Measurements from ENCODE around the gene FAM47E.
"Not testable (repeated sequence)": the region's sequence is repeated elsewhere in the genome, so short reads cannot be mapped to it uniquely, and the experiment has no call there.

FAM47E gene

DNA sequence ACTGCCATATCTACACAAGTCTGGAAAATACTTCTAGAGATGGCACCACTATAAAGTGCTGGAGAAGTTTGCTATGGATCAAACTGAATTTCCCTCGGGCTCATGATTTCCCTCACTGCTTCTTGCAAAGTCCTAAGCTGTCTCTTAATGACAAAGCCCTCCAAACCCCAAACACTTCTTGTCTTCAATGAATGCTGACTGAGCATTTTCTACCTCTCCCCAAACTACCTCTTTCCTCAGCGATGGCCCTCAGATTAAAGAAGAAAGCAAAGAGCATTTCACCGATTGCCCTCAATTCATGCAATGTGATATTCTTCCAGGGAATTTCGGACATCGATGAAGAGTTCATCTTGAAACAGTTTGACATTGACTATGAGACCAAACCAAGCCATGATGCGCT lies 19.7 kb downstream of the FAM47E start:
- DNase-seq: no peak

DNA sequence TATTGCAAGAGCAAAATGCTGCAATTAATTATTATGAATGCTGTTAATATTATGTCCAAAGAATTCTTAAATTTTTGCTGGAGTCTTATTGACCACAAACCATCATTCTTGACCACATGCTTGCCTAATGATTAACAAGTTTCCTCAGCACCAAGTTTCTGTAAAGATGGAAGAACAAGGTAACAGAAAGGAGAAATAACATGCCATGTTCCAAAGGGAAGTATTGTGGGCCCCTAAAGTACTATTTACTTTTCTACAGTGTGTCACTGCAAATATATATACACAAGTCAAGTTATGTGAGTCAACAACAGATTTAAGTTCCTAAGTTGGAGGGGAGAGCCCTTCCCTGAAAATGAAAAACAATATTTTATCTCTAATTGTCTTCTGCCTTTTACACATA lies 20.6 kb downstream of the FAM47E start:
- no peak for DNase-seq

DNA sequence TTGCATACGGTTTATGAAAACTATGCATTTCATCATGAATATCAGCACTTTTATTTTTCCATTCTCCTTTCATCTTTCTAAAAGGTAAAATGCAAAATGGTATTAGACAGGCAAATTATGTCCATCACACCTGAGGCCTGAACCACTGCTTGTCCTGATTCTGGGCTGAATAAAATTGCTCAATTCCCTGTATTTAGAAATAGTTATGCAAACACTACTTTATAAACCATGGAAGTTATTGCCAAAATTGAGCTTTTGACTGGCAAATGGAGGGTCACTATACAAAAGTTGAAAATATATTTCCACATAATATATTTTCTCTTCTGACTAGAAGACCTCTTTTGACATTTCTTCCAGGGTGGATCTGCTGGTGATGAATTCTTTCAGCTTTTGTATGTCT lies 21.1 kb downstream of the FAM47E start:
- no peak for DNase-seq

DNA sequence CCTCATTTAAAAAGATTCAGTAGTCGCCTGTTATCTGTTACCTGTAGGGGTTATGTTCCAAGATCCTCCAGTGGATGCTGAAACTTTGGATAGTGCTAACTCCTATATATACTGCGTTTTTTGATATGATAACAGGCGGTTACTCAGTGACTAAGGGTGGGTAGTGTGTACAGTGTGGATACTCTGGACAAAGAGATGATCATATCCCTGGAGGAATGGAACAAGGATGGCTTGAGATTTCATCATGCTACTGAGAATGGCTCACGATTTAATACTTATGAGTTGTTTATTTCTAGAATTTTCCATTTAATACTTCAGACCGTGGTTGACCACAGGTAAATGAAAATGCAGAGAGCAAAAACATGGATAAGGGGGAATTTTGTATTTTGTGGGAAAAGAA lies 21.5 kb downstream of the FAM47E start:
- no peak for DNase-seq

DNA sequence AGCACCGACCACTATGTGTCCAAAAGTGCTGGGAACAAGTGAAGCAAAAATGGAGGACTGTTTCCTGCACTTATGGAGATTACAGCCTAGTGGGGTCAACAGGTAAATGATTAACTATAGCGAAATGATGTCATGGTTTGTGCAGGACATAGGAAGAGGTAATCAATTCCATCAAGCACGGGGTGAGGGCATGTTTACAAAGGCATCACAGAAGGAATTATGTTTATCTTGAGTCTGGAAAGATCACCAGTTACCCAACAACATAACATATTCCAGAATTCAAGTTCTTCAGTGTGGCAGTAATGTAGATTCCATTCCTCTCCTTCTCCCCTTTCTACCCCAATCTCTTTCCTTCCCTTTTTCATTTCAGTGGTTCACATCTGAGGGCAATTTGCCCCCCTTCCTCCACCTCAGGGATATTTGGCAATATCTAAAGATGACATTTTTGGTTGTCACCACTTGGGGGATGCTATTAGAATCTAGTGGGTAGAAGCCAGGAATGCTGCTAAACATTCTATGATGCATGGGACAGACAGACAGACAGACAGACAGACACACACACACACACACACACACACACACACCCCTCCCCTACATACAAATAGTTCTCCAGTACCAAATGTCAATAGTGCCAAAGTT lies 24.1 kb downstream of the FAM47E start:
- DNase-seq: no peak

DNA sequence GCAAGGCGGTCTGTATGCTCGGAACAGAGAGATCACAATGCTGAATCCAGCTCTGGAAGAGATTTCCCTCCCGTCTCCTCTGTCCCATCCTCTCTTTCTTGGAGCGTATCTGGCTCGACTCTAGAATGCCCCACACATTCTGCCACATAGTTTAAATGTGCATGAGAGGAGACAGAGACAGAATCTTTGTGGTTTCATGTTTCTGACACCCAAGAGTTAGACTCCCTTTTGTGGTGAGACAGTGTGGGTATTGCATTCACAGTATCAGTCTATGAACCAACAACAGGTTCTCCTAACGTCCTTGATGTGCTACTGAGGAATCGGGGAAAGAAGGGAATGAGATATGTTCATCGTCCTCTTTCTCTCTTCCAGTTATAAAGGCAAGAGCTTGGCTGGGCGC lies 25.3 kb downstream of the FAM47E start:
- no peak for DNase-seq

DNA sequence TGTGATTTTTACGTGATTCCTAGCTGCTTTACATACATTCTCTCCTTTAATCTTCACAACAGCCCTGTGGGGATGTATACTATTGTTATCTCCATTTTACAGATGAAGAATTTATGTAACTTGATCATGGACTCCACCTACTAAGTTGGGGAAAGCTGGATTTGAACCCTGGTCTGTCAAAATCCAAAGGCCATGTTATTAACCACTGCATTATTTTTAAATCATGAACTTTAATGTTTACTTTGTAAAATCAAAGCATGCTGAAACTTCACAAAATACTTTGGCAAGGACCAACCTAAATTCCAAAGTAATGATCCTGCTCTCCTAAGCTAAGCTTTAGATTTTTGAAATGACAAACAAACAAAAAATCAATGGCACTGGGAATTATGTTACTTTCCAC lies 26.1 kb downstream of the FAM47E start:
- DNase-seq: no peak

DNA sequence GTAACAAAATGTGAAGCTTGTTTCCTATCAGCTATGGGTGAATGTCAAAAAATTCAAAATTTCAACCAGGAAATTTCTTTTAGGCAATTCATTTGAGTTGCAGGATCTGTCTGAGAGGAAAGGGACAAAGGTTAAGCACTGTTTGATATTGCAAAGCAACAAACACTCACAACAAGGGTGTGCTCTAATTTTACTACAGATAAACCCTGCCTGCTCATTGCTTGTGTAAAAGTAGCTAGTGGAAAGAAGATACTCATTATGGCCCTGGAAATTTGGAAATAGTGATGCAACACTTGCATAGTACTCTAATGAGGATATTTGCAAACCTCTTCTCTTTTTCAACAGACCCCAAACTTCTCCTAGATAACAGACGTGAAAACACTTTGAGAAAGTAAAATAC lies 27.1 kb downstream of the FAM47E start:
- no peak for DNase-seq

DNA sequence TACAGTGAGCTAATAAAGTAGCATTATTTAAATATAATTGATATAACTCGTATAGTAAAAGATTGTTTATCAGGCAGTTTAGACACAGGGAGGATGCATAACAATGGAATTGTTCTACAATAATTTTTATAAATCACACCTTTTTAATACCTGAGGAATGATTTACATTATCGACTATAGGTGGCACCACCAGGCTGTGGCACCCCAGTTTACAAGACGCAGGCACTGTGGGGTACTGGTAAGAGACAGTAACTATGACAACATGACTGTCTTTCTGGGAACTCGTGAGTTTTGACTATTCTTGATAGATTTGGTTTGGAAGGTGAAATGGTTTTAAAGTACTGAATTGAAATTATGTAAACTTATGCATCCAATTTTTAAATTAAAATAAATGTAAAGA lies 27.9 kb downstream of the FAM47E start:
- no peak for DNase-seq

DNA sequence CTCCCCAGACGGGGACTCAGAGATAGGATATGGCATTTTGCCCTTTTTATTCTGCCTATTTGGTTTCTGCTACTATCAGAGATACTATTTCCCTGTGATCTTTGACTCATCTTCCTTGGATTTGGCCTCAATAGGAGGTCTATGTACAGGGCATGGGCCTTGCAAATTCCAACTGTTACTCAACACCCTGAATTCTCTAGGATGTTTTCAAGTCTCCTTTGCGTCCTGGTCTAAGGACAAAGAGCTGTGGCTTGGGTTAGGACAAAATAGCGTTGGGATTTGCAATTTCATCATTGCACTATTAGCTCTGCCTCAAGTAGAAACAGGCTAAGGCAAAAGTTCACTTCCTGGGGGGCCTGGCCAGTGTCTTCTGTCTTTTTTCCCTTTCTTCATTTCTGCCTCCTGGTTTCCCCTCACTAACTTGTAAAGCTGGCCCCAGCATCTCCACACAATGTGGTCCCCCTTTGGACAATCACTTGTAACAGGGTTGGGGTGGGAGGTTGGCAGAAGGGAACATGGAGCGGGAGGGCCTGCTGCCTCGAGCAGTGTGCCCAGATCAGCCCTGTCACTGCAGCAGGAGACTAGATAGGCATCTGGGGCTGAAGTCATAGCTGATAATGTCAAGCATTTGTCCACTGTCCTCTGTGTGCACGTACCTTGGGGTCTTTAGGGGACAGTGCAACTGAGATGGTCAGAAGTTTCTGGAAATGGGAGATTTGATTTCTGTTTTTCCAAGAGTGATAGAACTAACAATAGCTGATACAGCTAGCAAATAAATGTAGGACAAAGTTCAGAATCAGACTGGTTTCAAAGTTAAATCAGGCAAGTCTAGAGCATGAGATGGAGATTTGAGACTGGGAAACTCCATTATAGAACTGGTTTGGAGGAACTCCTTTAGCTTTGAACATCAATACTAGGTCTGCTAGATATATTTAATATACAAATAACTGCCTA lies 29.2 kb downstream of the FAM47E start:
- no peak for DNase-seq

DNA sequence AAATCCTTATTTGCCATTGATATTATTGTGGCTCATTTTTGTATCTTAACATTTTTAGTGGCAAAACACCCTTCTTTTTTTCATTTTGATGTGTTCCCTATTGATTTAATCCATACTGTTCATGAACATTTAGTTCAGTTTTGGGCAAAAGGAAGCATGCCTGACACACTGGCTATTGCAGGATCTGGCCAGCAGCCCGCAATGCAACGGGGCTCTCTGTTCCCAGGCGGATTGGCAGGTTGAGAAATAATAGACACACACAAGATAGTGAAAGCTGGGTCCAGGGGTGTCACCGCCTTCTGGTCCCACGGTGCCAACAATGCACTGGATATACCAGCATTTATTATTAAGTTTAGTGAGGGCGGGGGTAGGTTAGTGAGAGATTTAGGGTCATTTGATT lies 30.1 kb downstream of the FAM47E start:
- not testable (repeated sequence) for DNase-seq

DNA sequence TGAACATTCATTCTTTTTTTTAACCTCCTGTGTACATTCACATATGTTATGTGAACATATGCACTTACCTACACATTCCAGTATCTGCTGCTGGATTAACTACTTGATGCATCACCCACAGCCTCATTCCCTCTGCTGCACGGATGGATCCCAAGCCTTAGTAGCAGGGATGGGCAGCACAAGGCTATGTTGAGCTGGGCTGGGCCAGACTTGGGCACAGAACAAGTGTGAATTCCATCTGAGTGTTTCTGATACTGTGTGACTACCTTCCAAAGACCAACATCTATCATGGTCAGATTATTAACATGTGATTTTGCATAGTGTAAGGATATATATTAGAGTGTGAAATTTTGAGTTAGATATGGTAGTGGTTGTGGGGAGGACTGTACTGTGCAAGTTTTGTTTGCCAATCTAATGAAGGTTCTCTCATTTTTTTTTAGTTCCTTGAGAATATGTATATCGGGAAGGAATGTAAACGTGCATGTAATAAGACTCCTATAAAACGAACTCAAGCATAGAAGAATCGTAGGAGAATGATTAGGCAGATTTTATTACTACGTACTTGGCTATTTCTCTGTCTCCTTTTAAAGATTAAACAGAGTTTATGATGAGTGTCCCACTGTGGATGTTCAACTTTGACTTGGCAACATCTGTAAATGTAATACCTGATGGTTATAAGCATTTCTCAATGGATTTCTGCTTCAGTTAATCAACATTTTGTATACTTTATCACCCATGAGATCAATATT lies 31.6 kb downstream of the FAM47E start:
- no peak for DNase-seq

DNA sequence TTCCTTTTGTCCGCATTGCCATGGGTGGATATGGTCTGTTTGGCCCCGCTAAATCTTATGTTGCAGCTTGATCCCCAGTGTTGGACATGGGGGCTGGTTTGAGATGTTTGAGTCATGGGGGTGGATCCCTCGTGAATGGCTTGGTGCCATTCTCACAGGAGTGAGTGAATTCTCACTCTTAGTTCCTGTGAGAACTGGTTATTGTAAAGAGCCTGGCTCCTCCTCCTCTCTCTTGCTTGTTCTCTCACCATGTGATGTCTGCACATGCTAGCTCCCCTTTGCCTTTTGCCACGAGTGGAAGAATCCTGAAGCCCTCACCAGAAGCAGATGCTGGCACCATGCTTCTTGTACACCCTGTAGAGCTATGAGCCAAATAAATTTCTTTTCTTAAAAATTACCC lies 32.4 kb downstream of the FAM47E start:
- DNase-seq: no peak

DNA sequence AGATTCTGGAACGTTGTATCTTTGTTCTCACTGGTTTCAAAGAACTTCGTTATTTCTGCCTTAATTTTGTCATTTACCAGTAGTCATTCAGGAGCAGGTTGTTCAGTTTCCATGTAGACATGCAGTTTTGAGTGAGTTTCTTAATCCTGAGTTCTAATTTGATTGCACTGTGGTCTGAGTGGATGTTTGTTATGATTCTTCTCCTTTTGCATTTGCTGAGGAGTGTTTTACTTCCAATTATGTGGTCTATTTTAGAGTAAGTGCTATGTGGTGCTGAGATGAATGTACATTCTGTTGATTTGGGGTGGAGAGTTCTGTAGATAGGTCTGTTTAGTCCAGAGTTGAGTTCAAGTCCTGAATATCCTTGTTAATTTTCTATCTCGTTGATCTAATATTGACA lies 36.3 kb downstream of the FAM47E start:
- not testable (repeated sequence) for DNase-seq

DNA sequence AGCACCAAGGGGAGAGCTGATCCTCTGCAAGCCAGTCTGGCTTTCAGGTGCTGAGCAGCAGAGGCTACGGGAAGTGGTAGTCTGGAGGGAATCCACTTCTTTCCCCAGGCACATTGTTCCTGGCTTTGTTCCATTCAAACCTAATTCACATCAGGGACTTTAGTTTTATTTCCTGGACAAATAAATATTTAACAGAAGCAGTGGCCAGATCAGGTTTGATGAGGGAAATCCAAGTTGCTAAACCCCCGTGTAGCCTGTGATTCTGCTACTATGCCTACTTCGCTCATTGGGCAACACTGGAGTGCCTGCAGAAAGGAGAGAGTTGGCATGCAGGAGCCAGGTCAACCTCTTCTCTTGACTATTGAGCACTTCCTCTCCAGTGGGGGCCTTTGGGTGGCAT lies 41.2 kb downstream of the FAM47E start:
- DNase-seq: no peak

DNA sequence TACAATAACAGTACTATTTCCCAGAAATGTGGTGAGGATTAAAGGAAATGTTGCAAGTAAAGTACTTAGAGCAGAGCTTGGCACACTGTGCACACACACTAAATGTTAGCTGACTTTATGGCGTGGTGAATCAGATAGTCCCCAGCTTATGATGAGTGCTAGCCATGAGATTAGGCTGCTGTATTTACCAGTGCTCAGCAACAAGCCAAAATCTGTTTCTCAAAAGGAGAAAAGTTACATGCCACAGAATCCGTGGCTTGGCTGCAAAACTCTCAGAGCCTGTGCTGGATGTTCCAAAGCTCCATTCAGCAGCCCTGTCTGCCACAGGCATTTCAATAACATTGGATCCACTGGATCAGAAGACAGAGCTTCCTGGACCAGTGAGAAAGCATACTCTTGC lies 42.3 kb downstream of the FAM47E start:
- no peak for DNase-seq

DNA sequence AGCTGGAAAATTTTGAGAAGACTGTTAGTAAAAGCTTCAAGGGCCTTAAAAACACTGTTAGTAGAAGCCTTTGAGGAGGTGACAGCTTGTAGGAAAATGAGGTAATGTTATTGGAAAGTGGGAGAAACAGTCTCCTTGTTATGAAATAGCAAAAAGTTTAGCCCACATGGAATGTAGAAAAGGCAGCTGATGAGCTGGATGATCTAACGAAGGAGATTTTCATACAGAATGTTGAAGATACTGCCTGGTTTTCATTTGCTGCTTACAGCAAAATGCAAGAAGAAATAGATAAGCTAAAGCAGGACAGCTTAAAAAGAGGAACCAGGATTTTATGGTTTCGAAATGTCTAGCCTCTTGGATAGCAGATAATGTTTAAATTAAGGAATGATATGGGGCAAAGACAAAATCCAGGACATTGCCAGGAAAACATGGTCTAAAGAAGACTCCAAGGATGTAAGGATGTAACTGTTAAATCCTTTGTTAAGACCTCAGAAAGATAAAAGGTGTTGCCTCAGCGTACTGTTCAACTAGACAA lies 44.8 kb downstream of the FAM47E start:
- DNase-seq: no peak

DNA sequence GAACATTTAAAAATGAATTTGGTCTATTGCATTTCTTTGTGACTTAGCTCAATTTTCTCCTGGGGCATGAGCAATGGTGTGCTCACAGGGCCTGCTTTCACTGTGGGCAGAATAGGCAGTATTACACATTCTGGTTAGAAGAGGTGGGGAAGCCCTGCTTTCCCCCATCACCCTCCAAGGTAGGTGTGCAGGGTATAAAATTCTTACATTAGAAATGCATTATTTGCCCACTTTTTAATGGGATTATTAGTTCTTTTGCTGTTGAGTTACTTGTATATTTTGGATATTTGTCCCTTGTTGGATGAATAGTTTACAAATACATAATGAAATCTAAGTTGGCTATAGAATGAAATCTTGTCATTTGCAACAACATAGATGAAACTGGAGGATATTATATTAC lies 46.7 kb downstream of the FAM47E start:
- DNase-seq: no peak

DNA sequence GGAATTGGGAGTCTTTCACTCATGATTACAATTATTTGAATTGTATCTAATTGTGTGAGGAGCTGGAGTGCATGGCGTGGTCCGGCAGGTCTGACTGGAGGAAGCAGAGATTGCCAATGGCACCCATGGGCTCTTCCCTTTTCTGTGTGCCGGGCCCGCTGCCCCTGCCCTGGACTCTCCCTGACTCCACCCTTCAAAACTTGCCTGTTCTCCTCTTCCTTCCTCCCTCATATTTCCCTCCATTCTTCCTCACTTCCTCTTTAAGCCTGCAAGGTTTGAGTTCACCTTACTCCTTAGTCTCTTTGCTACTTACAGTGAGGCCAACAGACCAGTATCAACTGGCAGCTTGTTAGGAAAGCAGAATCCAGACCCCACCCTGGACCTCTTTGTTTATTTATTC lies 48.5 kb downstream of the FAM47E start:
- no peak for DNase-seq

DNA sequence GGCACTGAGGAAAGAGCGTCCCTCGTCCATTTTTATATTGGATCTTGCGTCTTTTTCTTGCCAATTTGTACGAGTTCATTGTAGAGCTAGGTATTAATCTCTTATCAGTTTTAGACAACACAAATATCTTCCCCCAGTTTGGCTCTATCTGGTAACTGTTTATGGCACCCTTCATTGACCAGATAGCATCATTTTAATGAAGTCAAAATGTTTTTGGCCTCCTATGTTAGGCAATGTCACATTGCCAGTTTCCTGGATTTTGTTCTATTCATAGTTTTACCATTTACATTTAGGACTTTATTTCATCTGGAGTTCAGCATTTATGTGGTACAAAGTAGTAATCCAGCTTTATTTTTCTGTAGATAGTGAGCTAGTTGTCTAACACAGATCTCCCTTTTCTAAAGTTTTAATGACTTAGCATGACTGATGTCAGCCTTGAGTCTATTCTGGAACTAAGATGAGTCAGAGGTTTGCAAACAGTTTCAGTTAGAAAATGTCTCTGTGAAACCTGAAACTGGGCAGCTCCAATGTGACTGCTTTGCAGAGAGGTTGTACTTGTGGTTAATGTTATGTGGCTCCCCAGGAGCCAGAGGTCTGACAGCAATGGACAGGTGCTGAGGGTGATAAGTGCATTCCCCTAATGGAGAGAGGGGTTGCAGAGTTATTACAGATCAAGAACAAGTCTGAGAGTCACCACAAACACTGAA lies 49.7 kb downstream of the FAM47E start:
- DNase-seq: peak; percentile 71

DNA sequence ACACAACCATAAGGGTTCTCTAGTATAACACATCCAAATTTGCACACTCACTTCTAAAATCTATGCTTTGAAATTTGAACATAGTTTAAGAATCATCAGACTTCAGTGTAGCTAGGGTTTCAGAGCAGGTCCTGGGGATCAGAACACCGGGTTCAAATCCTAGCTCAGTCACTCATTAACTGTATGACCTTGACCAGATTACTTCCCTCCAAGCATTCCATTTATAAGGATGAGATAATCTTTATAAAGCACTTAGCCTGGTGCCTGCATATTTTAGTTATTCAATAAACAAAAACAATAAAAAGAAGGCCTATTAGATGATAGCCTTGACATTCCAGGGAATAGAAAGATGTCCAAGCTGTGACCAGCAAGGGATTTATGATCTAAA lies 50.2 kb downstream of the FAM47E start:
- DNase-seq: no peak

DNA sequence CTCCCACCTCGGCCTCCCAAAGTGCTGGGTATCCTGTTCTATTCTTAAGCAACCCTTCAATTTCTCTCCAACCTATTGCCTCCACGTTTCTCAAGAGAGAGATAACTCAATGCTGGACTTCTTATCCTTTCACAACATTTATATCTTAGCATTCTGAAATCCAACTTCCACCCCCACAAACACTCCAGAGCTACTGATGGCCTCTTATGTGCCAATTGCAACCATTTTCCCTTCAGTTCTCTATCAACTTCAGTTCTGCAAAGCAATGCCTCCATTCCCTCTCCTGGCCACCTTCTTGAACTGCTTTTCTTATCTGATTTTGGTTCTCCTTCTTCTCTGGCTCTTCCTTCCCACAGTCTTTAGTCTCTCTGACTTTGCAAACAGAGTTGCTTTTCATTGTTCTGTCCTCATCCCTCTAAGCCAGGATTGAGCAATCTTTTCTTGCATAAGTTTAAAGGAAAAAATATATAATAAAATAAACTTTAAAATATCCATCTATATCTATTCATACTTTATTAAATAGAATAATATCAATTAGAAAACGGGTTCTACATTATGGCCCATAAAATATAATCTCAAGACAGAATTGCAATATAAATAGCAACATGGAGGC lies 51.4 kb downstream of the FAM47E start:
- DNase-seq: no peak
